ENCODE data around the gene MRPL24.

DNA sequence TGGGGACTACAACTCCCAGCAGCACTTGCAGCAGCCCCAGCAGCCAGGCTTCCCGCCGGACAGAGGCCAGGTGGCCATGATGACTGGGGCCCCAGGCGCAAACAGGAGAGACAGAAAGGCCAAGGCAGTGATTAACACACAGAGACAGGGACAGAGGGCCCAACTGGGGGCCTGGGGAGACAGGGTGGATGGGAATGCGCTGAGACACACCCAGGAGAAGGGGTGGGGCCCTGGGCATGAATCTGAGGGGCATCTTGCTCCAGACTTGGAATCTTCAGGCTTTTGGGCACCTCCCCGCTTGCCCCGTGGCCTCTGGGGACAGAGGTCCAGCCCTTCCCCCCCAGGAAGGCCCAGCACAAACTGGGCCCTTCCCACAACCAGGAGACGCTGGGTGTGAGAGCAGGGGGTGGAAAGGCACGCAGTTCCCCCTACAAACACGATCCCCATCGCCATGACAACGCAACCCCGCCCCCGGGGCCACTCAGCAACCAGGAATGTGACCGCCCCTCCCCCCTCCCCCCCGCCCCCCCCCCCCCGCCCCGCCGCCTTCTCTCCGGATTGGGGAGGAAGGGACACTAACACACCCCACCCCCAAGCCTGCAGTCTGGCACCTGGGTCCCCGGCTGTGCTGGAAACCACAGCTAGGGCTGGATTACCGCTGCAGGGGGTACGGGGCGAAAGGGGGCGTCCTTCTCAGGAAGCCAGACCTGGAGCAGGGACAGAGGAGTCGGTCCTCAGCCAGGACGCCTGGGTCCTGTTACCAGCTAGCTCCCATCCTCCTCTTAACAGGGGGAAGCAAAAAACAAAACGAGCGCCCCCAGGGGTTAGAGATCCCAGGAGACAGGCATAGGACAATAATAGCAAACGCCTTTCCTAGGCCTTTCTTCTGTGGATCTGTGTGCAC is 6.1 kb upstream of the MRPL24 start:
- TF ChIP-seq, protein P1, sequence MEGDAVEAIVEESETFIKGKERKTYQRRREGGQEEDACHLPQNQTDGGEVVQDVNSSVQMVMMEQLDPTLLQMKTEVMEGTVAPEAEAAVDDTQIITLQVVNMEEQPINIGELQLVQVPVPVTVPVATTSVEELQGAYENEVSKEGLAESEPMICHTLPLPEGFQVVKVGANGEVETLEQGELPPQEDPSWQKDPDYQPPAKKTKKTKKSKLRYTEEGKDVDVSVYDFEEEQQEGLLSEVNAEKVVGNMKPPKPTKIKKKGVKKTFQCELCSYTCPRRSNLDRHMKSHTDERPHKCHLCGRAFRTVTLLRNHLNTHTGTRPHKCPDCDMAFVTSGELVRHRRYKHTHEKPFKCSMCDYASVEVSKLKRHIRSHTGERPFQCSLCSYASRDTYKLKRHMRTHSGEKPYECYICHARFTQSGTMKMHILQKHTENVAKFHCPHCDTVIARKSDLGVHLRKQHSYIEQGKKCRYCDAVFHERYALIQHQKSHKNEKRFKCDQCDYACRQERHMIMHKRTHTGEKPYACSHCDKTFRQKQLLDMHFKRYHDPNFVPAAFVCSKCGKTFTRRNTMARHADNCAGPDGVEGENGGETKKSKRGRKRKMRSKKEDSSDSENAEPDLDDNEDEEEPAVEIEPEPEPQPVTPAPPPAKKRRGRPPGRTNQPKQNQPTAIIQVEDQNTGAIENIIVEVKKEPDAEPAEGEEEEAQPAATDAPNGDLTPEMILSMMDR (conservative IDR thresholded peaks at IDR 0.05; ENCODE audit: low read depth, low read length) = peak; percentile 17; the same call in 1 of the 2 replicates
- TF ChIP-seq FOS (IDR thresholded peaks at IDR 0.05; ENCODE audit: low read depth, low read length) (0 out of 2 replicates have a peak, but pooled peaks have one; percentile 28), RAD21 (IDR thresholded peaks at IDR 0.05; ENCODE audit: low read length) (no peak), CEBPB (IDR thresholded peaks at IDR 0.05; ENCODE audit: low read depth, low read length) (no peak), MAZ (IDR thresholded peaks at IDR 0.05; ENCODE audit: borderline replicate concordance, low read depth, low read length) (peak; percentile 79), NFE2L2 (IDR thresholded peaks at IDR 0.05; ENCODE audit: low read depth, low read length) (no peak), SMC3 (IDR thresholded peaks at IDR 0.05; ENCODE audit: low read depth, low read length) (no peak), POLR2A (IDR thresholded peaks at IDR 0.05; ENCODE audit: low read depth, low read length) (no peak; the same call in none of the 2 replicates), BHLHE40 (IDR thresholded peaks at IDR 0.05; ENCODE audit: low read depth, low read length) (no peak), RCOR1 (IDR thresholded peaks at IDR 0.05; ENCODE audit: insufficient replicate concordance, low read length) (no peak)
- TF ChIP-seq, protein P2, sequence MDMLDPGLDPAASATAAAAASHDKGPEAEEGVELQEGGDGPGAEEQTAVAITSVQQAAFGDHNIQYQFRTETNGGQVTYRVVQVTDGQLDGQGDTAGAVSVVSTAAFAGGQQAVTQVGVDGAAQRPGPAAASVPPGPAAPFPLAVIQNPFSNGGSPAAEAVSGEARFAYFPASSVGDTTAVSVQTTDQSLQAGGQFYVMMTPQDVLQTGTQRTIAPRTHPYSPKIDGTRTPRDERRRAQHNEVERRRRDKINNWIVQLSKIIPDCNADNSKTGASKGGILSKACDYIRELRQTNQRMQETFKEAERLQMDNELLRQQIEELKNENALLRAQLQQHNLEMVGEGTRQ (IDR thresholded peaks at IDR 0.05; ENCODE audit: low read depth, low read length) = no peak

Data from IMR-90 (cell line).